ENCODE measurements around the gene KCNK10.

- TF ChIP-seq REST (IDR thresholded peaks at IDR 0.05; ENCODE audit: low read depth, low read length) (no peak), CTCF (IDR thresholded peaks at IDR 0.05) (no peak), PBX3 (IDR thresholded peaks at IDR 0.05) (no peak), MXI1 (IDR thresholded peaks at IDR 0.05; ENCODE audit: low read depth, low read length) (no peak), EZH2phosphoT487 (IDR thresholded peaks at IDR 0.05; ENCODE audit: borderline replicate concordance, low read depth) (no peak), CHD2 (IDR thresholded peaks at IDR 0.05; ENCODE audit: low read length, partially characterized antibody) (no peak), GATA2 (CRISPR knock-in tag; IDR thresholded peaks at IDR 0.05) (no peak), TAF1 (IDR thresholded peaks at IDR 0.05; ENCODE audit: borderline replicate concordance, low read depth, low read length) (no peak)
These were observed 142.0 kb downstream of the KCNK10 start for GRCh38 chr14:88181072-88181471.

Measured in SK-N-SH (cell line).